Activated T-helper 9 cell treated with anti-CD3 and anti-CD28 coated beads, Interleukin-2, amount 50 U/mL, for 16 hours (primary cell): ENCODE results near the gene SVIL.
"Not testable (repeated sequence)": the region's sequence is repeated elsewhere in the genome, so short reads cannot be mapped to it uniquely, and the experiment has no call there.

Experiments
- DNase-seq: peaks from one replicate; pipeline ENCODE4 v3.0.0-alpha.2; 2020; ENCODE audit warnings: low read depth

Gene SVIL

GRCh38 chr10:29540016-29540415 lies 94.8 kb downstream of the SVIL start:
- DNase-seq: no peak

DNA sequence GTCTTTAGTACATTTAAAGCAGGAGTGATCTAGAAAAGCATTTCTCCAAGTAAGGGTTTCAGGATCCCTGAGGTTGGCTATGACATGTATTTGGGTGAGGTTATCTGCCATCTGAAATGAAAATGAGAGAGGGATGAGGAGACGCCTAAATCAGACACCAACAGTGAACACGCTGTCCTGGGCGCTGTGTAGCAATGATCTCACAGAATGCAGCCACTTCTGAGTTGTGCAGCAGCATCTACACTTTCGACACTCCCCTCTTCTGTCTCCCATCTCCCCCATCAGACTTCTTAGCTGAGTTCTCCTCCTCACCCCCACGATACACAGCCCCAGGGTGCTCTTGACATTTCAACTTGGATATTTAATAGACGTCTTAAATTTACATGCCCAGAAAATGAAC lies 95.4 kb downstream of the SVIL start:
- no peak for DNase-seq

- no peak for DNase-seq
These were observed 97.0 kb downstream of the SVIL start for GRCh38 chr10:29537799-29538198.

DNA sequence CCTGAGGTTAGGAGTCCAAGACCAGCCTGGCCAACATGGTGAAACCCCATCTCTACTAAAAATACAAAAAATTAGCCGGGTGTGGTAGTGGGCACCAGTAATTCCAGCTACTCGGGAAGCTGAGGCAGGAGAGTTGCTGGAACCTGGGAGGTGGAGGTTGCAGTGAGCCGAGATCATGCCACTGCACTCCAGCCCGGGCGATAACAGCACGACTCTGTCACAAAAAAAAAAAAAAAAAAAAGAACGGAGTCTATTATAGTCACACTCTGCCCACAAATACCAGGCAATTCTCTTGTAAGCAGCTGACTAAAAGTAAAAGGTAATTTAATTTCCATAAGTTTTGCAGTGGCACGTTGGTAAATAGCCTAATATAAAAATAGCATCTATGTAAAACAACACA lies 98.1 kb downstream of the SVIL start:
- not testable (repeated sequence) for DNase-seq

- DNase-seq: no peak
These were observed 98.9 kb downstream of the SVIL start for GRCh38 chr10:29535778-29536453.

GRCh38 chr10:29535012-29535777 lies 99.6 kb downstream of the SVIL start:
- DNase-seq: no peak

DNA sequence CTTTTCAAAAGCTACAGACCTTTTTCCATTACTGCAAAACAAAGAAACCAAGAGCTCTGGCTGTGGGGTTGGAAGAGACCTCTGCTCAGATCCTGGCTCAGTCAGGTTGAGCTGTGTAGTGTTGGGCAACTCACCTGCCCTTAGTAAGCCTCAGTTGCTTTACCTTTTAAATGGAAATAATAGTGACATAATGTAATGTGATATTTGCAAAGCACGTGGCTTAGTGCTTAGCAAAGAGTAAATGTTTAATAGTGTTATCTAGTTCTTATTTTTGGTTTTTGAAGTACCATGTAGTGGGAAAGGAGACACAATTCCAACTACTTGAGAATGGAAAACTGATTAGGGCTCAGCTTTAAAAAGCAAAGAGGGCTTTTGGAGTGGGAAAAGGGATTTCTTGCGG lies 100.2 kb downstream of the SVIL start:
- no peak for DNase-seq

GRCh38 chr10:29533696-29534285 lies 101.0 kb downstream of the SVIL start:
- DNase-seq: no peak

- no peak for DNase-seq
These were observed 101.7 kb downstream of the SVIL start for GRCh38 chr10:29533046-29533445.

- no peak for DNase-seq
These were observed 102.4 kb downstream of the SVIL start for GRCh38 chr10:29532256-29532878.

DNA sequence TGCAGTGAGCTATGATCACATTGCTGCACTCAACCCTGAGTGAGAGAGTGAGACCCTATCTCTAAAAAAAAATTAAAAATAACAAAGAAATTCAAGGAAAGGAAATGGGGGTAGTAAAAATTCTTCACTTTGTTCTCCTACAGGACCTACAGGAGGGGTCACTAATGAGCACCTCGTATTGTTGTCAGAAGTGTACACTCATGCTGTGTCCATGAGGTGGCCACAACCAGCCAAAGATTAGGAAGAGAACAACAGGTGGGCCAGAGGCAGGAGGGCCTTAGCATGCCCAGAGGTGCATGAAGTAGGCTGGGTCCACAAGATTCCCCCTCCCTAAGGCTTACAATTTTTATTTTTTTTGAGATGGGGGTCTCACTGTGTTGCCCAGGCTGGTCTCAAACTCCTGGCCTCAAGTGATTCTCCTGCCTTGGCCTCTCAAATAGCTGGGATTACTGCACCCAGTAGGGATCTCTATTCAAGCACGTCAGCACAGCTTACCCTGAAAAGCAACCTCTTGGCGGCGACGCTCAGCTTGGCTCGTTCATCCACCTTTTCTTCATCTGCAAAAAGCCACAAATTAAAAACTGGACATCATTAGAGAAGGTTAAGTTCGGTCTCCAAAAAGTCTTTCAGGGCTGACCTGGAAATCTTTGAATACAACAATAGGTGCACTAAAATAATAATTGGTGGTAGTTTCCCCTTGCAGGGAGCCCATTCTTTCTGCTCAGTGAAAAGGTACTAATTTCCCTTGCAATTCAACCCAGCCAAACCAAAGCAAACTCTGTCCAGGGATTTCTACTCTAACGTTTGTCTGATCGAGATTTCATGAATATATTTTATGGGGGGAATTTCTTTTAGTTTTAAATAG lies 104.4 kb downstream of the SVIL start:
- no peak for DNase-seq

DNA sequence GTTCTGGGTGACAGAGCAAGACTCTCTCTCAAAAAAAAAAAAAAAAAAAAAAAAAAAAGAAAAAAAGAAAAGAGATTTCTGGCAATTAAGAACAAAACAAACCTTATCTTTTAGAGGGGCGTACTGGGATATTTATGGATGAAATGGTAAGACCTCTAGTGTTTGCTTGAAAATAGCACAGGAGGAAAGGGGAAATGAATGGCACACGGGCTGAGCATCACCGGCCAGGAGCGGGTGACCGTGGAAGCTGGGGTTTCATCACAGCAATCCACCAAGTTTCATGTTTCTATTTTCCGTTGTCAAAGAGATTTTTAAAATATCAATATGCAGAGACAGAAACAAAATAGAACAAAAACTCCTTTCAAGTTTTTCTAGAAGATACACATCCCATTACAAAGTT lies 105.6 kb downstream of the SVIL start:
- DNase-seq: no peak

DNA sequence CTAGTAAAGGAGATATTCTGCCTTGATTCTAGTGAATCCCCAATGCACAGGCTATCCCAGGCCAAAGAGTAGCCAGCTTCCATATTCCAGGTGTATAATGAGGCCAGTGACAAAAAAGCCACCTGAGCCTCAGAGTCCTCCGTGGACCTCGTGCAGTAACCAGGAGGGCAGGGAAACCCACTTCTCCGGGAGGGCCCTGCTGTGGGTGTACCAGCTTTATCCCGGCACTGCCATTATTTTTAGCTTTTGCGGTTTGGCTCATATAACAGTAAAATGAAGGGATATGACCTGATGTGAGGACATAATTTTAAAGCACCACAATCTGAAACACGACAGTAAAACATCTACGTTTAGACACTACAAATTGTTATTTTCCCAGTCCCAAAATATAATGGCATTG lies 109.0 kb downstream of the SVIL start:
- no peak for DNase-seq

DNA sequence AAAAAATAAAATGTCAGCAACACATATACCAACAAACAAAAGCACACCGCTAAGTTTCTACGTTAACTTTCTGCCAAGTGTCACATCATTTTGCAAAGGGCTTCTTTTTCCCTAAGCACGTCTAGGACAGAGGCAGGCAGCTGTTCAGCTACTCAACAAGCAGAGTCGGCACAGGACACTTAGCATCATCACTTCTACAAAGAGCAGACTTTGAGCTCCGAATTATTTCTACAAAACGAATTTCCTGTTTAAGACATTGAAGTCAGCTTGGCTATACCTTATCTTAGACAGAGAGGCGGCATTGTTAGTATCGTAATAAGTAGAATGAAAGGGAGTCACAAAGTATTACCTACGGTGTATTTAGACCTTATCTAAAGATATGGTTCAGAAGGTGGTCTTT lies 110.1 kb downstream of the SVIL start:
- DNase-seq: no peak

GRCh38 chr10:29524294-29524693 lies 110.5 kb downstream of the SVIL start:
- DNase-seq: no peak

DNA sequence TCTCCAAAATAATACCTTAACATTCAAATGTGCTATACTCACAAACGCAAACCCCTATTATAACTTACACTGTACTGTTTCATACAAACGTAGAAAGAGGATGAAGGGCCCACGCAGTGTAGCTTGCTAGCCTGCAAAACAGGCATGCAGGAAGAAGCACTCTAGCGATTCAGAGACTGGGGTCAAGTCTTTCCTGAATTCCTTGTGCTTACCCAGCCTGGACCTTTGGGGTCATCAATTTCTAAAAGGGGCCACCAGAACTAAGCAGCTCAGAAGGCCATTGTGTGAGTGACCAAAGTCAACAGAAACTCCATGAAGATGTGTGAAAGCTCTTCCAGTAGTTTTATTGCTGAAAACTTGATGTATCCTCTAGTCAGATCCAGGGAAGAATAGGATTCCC lies 111.9 kb downstream of the SVIL start:
- DNase-seq: no peak

GRCh38 chr10:29522061-29522855 lies 112.5 kb downstream of the SVIL start:
- no peak for DNase-seq

- no peak for DNase-seq
These were observed 115.1 kb downstream of the SVIL start for GRCh38 chr10:29519659-29520058.

DNA sequence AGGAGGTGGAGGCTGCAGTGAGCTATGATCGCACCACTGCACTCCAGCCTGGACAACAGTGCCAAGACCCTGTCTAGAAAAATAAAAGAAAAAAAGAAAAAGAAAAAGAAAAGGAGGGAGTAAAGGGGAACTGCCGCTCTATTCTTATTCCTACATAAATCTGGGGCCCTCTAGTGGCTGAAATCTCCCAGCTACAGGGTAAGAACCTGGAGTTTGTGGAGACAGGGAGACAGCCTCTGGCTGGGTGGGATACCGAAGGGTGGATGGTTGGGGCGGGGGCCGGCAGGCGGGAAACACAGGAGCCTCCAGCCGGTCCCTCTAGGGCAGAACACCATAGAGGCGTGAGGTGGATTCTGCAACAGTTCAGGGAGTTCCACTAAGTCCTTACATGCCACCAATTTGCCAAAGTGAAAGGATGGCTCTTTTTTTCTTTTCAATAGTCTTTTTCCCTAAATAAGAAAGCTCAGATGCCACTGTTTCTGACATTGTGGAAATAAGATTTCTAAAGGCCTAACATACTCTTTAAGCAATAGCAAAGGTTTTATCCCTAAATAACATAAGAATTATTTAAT lies 117.3 kb downstream of the SVIL start:
- DNase-seq: no peak

DNA sequence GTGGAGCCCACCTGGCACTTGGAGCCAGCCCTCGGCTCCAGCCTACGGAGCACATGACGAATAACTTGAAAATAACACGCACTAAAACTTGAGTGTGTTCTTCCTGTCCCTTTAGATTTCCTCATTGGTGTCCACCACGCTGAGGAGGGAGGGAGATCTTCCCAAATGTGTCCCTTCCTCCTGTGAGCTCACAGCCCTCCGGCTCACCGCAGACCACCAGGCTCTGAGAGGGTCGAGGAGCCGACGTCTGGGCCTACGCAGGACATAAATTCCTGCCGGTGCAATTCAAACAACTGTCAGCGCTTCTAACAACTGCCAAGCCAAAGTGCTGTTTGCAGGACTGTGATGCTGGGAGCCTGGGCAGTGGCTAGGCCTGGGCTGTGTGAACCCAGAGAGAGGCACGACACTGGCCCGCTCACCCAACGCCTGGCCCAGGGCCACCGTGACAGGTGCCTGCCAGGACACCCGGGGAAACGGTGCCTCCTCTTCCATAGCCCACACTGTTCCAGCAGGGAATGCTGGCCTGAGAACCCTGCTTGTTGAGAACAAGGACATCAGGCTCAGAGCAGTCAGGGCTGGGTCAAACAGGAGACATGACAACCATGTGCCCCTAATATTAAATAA lies 118.3 kb downstream of the SVIL start:
- not testable (repeated sequence) for DNase-seq
